Vagina (tissue), 2 donors: ENCODE data around the gene NPLOC4. TPM values are rescaled to one million over a fixed set of nuclear protein-coding genes. Genes with fewer than 3 reads are reported as not detected.

Experiments
- DNase-seq, 2 donors: peaks; one replicate each; pipeline ENCODE4 v3.0.0-alpha.2; 2017; ENCODE audit errors: extremely low spot score in 2 of 2
- H3K27ac ChIP-seq: fragments of 200-600 bp; sonication (generic); one replicate; pipeline ENCODE4 v1.5.1; 2019
- H3K27me3 ChIP-seq: fragments of 200-600 bp; sonication (generic); one replicate; pipeline ENCODE4 v1.5.1; 2019
- H3K36me3 ChIP-seq, 2 donors: fragments of 200-600 bp; sonication (generic); one replicate each; pipeline ENCODE4 v1.5.1; 2017 to 2019
- H3K4me1 ChIP-seq: fragments of 200-600 bp; sonication (generic); one replicate; pipeline ENCODE4 v1.5.1; 2019
- H3K4me3 ChIP-seq, 2 donors: fragments of 200-600 bp; sonication (generic); 1 replicate in 1 of 2; 2 replicates in 1 of 2; pipeline ENCODE4 v1.5.1; 2016 to 2019
- H3K9me3 ChIP-seq: fragments of 200-600 bp; sonication (generic); one replicate; pipeline ENCODE4 v1.5.1; 2019
- POLR2A ChIP-seq, 2 donors: fragments of 450-650 bp; IDR thresholded peaks; one replicate each; pipeline ENCODE4 v1.6.1; 2017; ENCODE audit warnings: antibody characterized with exemption in 2 of 2, mild to moderate bottlenecking in 2 of 2, moderate library complexity in 2 of 2
- POLR2AphosphoS5 ChIP-seq, 2 donors: sonication (generic); formaldehyde crosslinking; IDR thresholded peaks; one replicate each; pipeline ENCODE4 v1.9.0; 2017; ENCODE audit warnings: antibody characterized with exemption in 2 of 2, mild to moderate bottlenecking in 2 of 2, low read depth in 1 of 2; ENCODE audit not compliant: insufficient read depth in 1 of 2
- intact Hi-C: fragments of 100-400 bp; cut with DNase I; formaldehyde crosslinking; loops from one replicate; pipeline ENCODE4 v1.15.1; 2023
- total RNA-seq: library from RNA; depleted of rRNA; stranded (reverse); fragments of >200 nt; gene quantifications from one replicate; pipeline ENCODE4 v1.2.3, GENCODE V29; 2016
- TF ChIP-seq, protein P1 (sequence below), 3 experiments: fragments of 450-650 bp in 2 of 3; fragments of 200-600 bp in 1 of 3; sonication (generic) in 1 of 3; IDR thresholded peaks; one replicate each; pipeline ENCODE4 v1.5.1; 2017 to 2019; ENCODE audit warnings: antibody characterized with exemption in 3 of 3, mild to moderate bottlenecking in 2 of 3, moderate library complexity in 2 of 3

Gene NPLOC4
- total RNA-seq, 1 donor from 2014 or later, result 68.3 TPM

DNA sequence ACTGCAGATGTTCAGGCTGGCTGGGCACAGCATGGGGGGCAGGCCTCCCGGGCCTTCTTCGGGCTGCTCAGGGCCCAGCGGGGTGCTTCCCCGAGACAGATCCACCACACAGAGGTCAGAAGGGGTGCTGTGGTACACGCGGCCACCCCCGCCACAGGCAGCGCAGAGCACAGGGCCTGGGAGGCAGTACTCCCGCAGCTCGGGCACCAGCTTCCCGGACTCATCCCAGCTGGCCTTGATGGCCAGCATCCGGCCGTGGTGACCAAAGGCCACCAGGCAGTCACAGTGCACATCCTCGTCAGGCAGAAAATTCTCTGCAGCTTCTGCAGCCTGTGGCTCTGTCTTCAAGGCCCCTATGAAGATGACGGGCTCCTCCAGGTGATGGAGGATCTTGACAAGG, 86.6 kb downstream of the NPLOC4 start:
- Histone ChIP-seq H3K27me3 (no peaks in the 10 kb centered on the region), H3K4me1 (peaks cover 25% of the 10 kb centered on the region), H3K27ac (no peak overlapping the region), H3K4me3 (no peak overlapping the region), H3K9me3 (no peaks in the 10 kb centered on the region), H3K36me3 (peaks cover 0 to 40% of the 10 kb centered on the region in 2 donors)
- intact Hi-C loops, result loop anchor here (5.0 kb wide), 1 partner anchor 38 kb away; the partner anchor contains the start of gene ACTG1
- TF ChIP-seq, protein P1, sequence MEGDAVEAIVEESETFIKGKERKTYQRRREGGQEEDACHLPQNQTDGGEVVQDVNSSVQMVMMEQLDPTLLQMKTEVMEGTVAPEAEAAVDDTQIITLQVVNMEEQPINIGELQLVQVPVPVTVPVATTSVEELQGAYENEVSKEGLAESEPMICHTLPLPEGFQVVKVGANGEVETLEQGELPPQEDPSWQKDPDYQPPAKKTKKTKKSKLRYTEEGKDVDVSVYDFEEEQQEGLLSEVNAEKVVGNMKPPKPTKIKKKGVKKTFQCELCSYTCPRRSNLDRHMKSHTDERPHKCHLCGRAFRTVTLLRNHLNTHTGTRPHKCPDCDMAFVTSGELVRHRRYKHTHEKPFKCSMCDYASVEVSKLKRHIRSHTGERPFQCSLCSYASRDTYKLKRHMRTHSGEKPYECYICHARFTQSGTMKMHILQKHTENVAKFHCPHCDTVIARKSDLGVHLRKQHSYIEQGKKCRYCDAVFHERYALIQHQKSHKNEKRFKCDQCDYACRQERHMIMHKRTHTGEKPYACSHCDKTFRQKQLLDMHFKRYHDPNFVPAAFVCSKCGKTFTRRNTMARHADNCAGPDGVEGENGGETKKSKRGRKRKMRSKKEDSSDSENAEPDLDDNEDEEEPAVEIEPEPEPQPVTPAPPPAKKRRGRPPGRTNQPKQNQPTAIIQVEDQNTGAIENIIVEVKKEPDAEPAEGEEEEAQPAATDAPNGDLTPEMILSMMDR (IDR thresholded peaks at IDR 0.05), result no peak
- TF ChIP-seq POLR2A (IDR thresholded peaks at IDR 0.05) (no peak), POLR2AphosphoS5 (IDR thresholded peaks at IDR 0.05; ENCODE audit: insufficient read depth in 1 of 2, low read depth in 1 of 2) (no peak)
- DNase-seq, result no peak

DNA sequence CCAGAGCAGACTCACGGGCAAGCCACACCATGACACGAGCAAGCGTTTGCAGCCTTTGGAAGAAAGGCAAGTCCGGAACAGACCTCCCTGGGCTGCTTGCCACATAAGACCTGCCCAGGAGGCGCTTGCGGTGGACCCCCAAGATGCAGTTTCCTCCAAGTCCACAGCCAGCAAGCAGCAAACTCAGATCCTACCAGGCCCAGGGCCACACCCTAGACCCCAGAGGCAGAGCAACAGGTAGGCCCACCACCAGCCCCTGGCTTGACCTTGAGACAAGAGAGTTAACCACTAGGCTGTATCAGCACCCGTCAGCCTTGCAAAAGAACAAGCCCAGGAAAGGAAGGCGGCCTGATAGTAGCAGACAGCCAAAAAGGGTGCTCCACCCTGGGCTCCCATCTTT, 87.1 kb downstream of the NPLOC4 start:
- DNase-seq, result no peak
- Histone ChIP-seq H3K36me3 (peaks cover 0 to 45% of the 10 kb centered on the region in 2 donors), H3K27me3 (no peaks in the 10 kb centered on the region), H3K4me1 (peaks cover 25% of the 10 kb centered on the region), H3K4me3 (no peak overlapping the region), H3K9me3 (no peaks in the 10 kb centered on the region), H3K27ac (no peak overlapping the region)
- no peak for TF ChIP-seq POLR2A (IDR thresholded peaks at IDR 0.05)
- TF ChIP-seq, protein P1 (IDR thresholded peaks at IDR 0.05), result no peak
- no peak for TF ChIP-seq POLR2AphosphoS5 (IDR thresholded peaks at IDR 0.05; ENCODE audit: insufficient read depth in 1 of 2, low read depth in 1 of 2)
- intact Hi-C loops, result loop anchor here (5.0 kb wide), 1 partner anchor 38 kb away; the partner anchor contains the start of gene ACTG1

DNA sequence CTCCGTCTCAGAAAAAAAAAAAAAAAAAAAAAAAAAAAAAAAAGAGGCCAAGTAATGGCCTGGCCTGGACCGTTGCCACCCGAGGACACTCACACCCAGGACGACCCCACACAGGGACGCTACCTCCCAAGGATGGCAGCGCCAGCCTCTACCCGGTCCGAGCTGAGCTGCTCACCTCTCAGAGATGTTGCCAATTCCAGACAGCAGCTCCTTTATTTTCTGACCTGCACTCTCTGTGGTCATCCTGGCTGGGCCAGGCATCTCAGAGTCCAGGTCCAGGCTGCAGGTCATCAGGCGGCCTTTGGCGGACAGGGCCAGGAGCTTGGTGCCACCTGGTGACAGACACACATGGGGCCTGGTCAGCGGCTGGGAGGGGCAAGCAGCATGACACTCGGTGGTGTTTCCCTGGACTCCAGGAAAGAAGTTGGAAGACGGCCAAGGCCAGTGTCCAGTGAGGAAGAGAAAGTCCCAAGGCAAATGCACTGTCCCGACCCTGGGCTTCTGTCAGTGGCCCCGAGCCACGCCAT, 87.8 kb downstream of the NPLOC4 start:
- H3K9me3 ChIP-seq, result no peaks in the 10 kb centered on the region
- no peak overlapping the region for H3K27ac ChIP-seq
- peaks cover 0 to 52% of the 10 kb centered on the region in 2 donors for H3K36me3 ChIP-seq
- H3K27me3 ChIP-seq, result no peaks in the 10 kb centered on the region
- TF ChIP-seq POLR2A (IDR thresholded peaks at IDR 0.05) (no peak), POLR2AphosphoS5 (IDR thresholded peaks at IDR 0.05; ENCODE audit: insufficient read depth in 1 of 2, low read depth in 1 of 2) (no peak)
- TF ChIP-seq, protein P1 (IDR thresholded peaks at IDR 0.05), result no peak
- intact Hi-C loops, result no loop called here
- no peak overlapping the region for H3K4me3 ChIP-seq
- H3K4me1 ChIP-seq, result peaks cover 24% of the 10 kb centered on the region
- no peak for DNase-seq

DNA sequence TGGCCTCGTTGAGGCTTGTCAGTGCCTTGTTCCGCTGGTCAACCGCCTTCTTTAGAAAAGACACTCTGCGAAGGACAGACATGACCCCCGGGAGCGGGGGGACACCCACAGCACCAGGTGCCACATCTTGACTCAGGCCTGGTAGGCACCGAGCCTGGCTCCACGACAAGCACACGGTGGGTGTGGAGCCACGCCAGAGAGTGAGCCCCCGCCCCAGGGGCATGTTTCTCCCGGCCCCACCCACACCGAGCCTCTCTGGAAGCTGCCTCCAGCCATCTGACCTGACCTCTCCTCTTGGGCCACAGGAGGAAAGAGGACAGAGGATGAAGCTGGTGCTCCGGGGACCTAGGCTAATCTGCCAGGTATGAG, 89.3 kb downstream of the NPLOC4 start:
- no peaks in the 10 kb centered on the region for H3K27me3 ChIP-seq
- H3K36me3 ChIP-seq, result peaks cover 0 to 67% of the 10 kb centered on the region in 2 donors
- H3K4me3 ChIP-seq, result no peak overlapping the region
- DNase-seq, result no peak
- no peak overlapping the region for H3K27ac ChIP-seq
- TF ChIP-seq, protein P1 (IDR thresholded peaks at IDR 0.05), result no peak
- TF ChIP-seq POLR2AphosphoS5 (IDR thresholded peaks at IDR 0.05; ENCODE audit: insufficient read depth in 1 of 2, low read depth in 1 of 2) (no peak), POLR2A (IDR thresholded peaks at IDR 0.05) (no peak)
- H3K4me1 ChIP-seq, result peaks cover 13% of the 10 kb centered on the region
- H3K9me3 ChIP-seq, result no peaks in the 10 kb centered on the region
- intact Hi-C loops, result no loop called here

DNA sequence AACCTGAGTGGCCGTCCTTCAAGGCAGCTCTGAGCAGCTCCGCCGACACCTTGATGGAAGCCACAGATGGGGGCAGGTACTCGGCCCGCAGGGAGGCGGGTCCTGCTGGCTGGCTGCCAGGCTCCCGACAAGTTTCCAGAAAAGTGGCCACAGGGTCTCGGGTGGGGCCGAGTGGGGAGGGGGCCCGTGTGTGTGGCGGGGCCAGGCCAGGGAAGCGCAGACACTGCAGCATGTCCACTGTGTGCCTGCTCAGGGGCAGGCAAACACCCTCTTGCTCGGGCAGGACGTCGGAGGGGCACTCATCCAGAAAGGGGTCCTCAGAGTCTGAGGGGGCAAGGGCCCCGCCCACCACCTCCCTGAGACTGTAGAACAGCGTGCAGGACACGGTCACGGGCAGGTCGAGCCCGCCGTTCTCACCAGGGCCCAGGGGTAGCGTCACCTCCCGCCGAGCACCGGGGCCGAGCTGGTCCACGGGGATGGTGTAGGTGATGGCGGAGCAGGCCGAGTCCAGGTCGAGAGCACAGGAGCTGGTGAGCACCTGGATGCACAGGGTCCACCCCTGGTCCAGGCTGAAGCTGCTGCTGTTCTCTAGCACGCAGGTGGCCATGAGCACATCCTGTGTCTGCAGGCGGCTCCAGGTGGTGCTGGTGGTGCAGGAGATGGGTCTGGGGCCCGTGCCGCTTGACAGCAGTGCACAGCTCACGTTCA, 89.9 kb downstream of the NPLOC4 start:
- no peak overlapping the region for H3K27ac ChIP-seq
- H3K36me3 ChIP-seq, result peaks cover 0 to 72% of the 10 kb centered on the region in 2 donors
- TF ChIP-seq, protein P1 (IDR thresholded peaks at IDR 0.05), result no peak
- TF ChIP-seq POLR2A (IDR thresholded peaks at IDR 0.05) (no peak), POLR2AphosphoS5 (IDR thresholded peaks at IDR 0.05; ENCODE audit: insufficient read depth in 1 of 2, low read depth in 1 of 2) (no peak)
- intact Hi-C loops, result no loop called here
- H3K9me3 ChIP-seq, result no peaks in the 10 kb centered on the region
- no peak for DNase-seq
- peaks cover 13% of the 10 kb centered on the region for H3K4me1 ChIP-seq
- H3K4me3 ChIP-seq, result no peak overlapping the region
- no peaks in the 10 kb centered on the region for H3K27me3 ChIP-seq
